ENCODE results near the gene EFHD1.
"Not testable (repeated sequence)": the region's sequence is repeated elsewhere in the genome, so short reads cannot be mapped to it uniquely, and the experiment has no call there.

GRCh38 chr2:232635376-232635775 is 2.0 kb downstream of the EFHD1 start:
- TF ChIP-seq SUZ12 (IDR thresholded peaks at IDR 0.05); NFRKB (IDR thresholded peaks at IDR 0.05); FOXM1 (IDR thresholded peaks at IDR 0.05; ENCODE audit: borderline replicate concordance); TARDBP (IDR thresholded peaks at IDR 0.05); HDGF (IDR thresholded peaks at IDR 0.05; ENCODE audit: borderline replicate concordance): not testable (repeated sequence)
